Measurements from ENCODE around the gene POLR1B.
"Not testable (repeated sequence)": the region's sequence is repeated elsewhere in the genome, so short reads cannot be mapped to it uniquely, and the experiment has no call there.

Gene POLR1B

DNA sequence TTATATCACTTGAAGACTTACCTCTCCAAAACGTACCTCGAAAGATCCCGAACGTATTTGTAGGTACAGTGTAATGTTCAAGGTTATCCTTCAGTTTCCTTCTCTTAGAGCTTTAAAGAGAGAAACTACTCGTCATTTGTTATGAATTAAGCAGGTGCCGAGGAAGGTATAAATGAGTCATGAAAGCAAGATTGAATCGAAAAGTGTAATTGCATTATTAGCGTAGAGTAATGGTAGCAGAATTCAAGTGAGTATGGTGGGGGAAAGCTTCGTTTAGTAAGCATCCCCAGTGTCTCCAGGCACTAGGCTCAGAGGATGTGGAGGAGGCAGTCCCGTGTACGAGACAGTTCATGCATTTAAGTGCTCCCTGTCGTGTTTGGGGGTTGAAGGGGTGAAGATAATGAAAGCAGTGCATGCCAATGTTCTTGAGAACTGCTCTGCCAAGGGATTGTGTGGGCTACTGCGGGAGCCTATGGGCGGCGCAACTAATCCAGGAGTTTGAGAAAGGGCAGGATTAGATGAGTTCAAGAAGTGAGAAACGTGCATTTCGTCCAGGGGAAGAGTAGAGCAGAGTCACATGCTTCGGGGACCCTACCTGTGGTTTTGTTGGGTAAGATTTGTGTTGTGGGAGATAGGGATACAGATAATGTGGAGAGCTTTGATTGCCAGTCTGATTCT, 858 bp downstream of the POLR1B start:
- peaks cover 14% of the 10 kb centered on the region for H3K4me1 ChIP-seq (ENCODE audit: control insufficient read depth, insufficient read depth, low read length)
- H3K27me3 ChIP-seq (ENCODE audit: control insufficient read depth, insufficient read depth, low read length) = no peaks in the 10 kb centered on the region
- peak overlapping the region; percentile 97 for H3K4me3 ChIP-seq (ENCODE audit: low read length)
- H3K36me3 ChIP-seq (ENCODE audit: insufficient read depth, low read length) = peaks cover 14% of the 10 kb centered on the region
- H3K4me2 ChIP-seq (ENCODE audit: low read length) = peak overlapping the region; percentile 88
- peak overlapping the region; percentile 85 for H3K9ac ChIP-seq (ENCODE audit: low read depth, low read length)
- no peaks in the 10 kb centered on the region for H3K9me3 ChIP-seq (replicated peaks; ENCODE audit: low read length)

DNA sequence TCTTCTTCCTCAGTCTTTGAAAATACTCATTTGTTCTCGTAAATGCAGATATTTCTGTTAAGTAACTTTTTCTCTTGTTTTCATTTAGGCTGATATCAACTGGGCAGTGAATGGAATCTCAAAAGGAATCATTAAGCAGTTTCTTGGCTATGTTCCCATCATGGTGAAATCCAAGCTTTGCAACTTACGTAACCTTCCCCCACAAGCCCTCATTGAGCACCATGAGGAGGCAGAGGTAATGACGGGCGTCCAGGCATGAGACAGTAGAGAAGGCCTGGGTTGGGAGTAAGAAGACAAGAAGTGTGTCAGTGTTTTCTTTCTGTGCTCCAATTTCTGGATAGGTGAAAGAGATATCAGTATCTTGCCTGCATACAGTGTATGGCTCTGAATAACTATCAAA, 5.1 kb downstream of the POLR1B start:
- H3K4me3 ChIP-seq (ENCODE audit: low read length) = no peak overlapping the region

GRCh38 chr2:112548980-112549379, 6.7 kb downstream of the POLR1B start:
- no peak overlapping the region for H3K9ac ChIP-seq (ENCODE audit: low read depth, low read length)
- no peak overlapping the region for H3K4me3 ChIP-seq (ENCODE audit: low read length)
- no peaks in the 10 kb centered on the region for H3K27me3 ChIP-seq (ENCODE audit: control insufficient read depth, insufficient read depth, low read length)
- peaks cover 52% of the 10 kb centered on the region for H3K36me3 ChIP-seq (ENCODE audit: insufficient read depth, low read length)
- no peaks in the 10 kb centered on the region for H3K4me1 ChIP-seq (ENCODE audit: control insufficient read depth, insufficient read depth, low read length)
- no peak overlapping the region for H3K4me2 ChIP-seq (ENCODE audit: low read length)
- H3K9me3 ChIP-seq (replicated peaks; ENCODE audit: low read length) = no peaks in the 10 kb centered on the region

More for the DNA sequence above, 5.1 kb downstream of the POLR1B start:
- no peaks in the 10 kb centered on the region for H3K9me3 ChIP-seq (replicated peaks; ENCODE audit: low read length)
- H3K36me3 ChIP-seq (ENCODE audit: insufficient read depth, low read length) = peaks cover 37% of the 10 kb centered on the region
- no peak overlapping the region for H3K9ac ChIP-seq (ENCODE audit: low read depth, low read length)
- H3K4me1 ChIP-seq (ENCODE audit: control insufficient read depth, insufficient read depth, low read length) = peaks cover 9% of the 10 kb centered on the region
- H3K4me2 ChIP-seq (ENCODE audit: low read length) = no peak overlapping the region
- H3K27me3 ChIP-seq (ENCODE audit: control insufficient read depth, insufficient read depth, low read length) = no peaks in the 10 kb centered on the region

DNA sequence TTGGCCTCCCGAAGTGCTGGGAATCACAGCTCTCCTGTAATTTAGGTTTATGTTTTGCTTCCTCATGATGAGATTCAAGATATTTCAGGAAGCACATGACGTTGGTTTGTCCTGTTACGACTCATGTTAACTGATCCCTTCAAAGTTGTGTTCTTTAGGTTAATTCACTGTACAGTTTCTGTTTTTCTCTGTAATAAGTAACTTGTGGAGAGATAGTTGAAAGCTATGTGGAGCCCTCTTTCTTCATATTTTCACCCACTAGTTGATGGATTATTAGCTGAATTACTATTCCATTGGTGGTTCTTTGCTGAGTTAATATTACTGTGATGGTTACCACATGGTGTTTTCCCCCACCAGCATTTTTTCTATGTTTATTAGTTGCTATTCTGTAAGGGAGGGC, 23.8 kb downstream of the POLR1B start:
- H3K4me2 ChIP-seq (ENCODE audit: low read length) = no peak overlapping the region
- no peaks in the 10 kb centered on the region for H3K27me3 ChIP-seq (ENCODE audit: control insufficient read depth, insufficient read depth, low read length)
- H3K4me3 ChIP-seq (ENCODE audit: low read length) = no peak overlapping the region
- peaks cover 47% of the 10 kb centered on the region for H3K36me3 ChIP-seq (ENCODE audit: insufficient read depth, low read length)
- H3K9ac ChIP-seq (ENCODE audit: low read depth, low read length) = no peak overlapping the region
- H3K9me3 ChIP-seq (replicated peaks; ENCODE audit: low read length) = no peaks in the 10 kb centered on the region
- H3K4me1 ChIP-seq (ENCODE audit: control insufficient read depth, insufficient read depth, low read length) = no peaks in the 10 kb centered on the region

GRCh38 chr2:112566508-112566907, 24.2 kb downstream of the POLR1B start:
- not testable (repeated sequence) for H3K9ac ChIP-seq (ENCODE audit: low read depth, low read length); H3K9me3 ChIP-seq (replicated peaks; ENCODE audit: low read length); H3K27me3 ChIP-seq (ENCODE audit: control insufficient read depth, insufficient read depth, low read length); H3K4me1 ChIP-seq (ENCODE audit: control insufficient read depth, insufficient read depth, low read length); H3K4me3 ChIP-seq (ENCODE audit: low read length); H3K4me2 ChIP-seq (ENCODE audit: low read length)
- peaks cover 47% of the 10 kb centered on the region for H3K36me3 ChIP-seq (ENCODE audit: insufficient read depth, low read length)

- peaks cover 68% of the 10 kb centered on the region for H3K36me3 ChIP-seq (ENCODE audit: insufficient read depth, low read length)
- no peaks in the 10 kb centered on the region for H3K27me3 ChIP-seq (ENCODE audit: control insufficient read depth, insufficient read depth, low read length)
- no peaks in the 10 kb centered on the region for H3K4me1 ChIP-seq (ENCODE audit: control insufficient read depth, insufficient read depth, low read length)
Observed at GRCh38 chr2:112572005-112572404, 29.7 kb downstream of the POLR1B start.

GRCh38 chr2:112577756-112578155, 35.5 kb downstream of the POLR1B start:
- Histone ChIP-seq H3K9me3 (replicated peaks; ENCODE audit: low read length) (no peaks in the 10 kb centered on the region), H3K4me1 (ENCODE audit: control insufficient read depth, insufficient read depth, low read length) (peaks cover 17% of the 10 kb centered on the region)

More at GRCh38 chr2:112572005-112572404, 29.7 kb downstream of the POLR1B start:
- no peaks in the 10 kb centered on the region for H3K9me3 ChIP-seq (replicated peaks; ENCODE audit: low read length)
- H3K9ac ChIP-seq (ENCODE audit: low read depth, low read length) = no peak overlapping the region
- H3K4me3 ChIP-seq (ENCODE audit: low read length) = no peak overlapping the region
- H3K4me2 ChIP-seq (ENCODE audit: low read length) = no peak overlapping the region

GRCh38 chr2:112579241-112579640, 37.0 kb downstream of the POLR1B start:
- H3K4me3 ChIP-seq (ENCODE audit: low read length) = no peak overlapping the region
- no peak overlapping the region for H3K9ac ChIP-seq (ENCODE audit: low read depth, low read length)
- peaks cover 24% of the 10 kb centered on the region for H3K4me1 ChIP-seq (ENCODE audit: control insufficient read depth, insufficient read depth, low read length)
- H3K36me3 ChIP-seq (ENCODE audit: insufficient read depth, low read length) = peaks cover 19% of the 10 kb centered on the region
- no peak overlapping the region for H3K4me2 ChIP-seq (ENCODE audit: low read length)
- no peaks in the 10 kb centered on the region for H3K27me3 ChIP-seq (ENCODE audit: control insufficient read depth, insufficient read depth, low read length)
- H3K9me3 ChIP-seq (replicated peaks; ENCODE audit: low read length) = no peaks in the 10 kb centered on the region

More at GRCh38 chr2:112577756-112578155, 35.5 kb downstream of the POLR1B start:
- Histone ChIP-seq H3K27me3 (ENCODE audit: control insufficient read depth, insufficient read depth, low read length) (no peaks in the 10 kb centered on the region), H3K9ac (ENCODE audit: low read depth, low read length) (no peak overlapping the region), H3K4me2 (ENCODE audit: low read length) (no peak overlapping the region), H3K36me3 (ENCODE audit: insufficient read depth, low read length) (peaks cover 27% of the 10 kb centered on the region), H3K4me3 (ENCODE audit: low read length) (no peak overlapping the region)

- H3K4me3 ChIP-seq (ENCODE audit: low read length) = no peak overlapping the region
- no peak overlapping the region for H3K9ac ChIP-seq (ENCODE audit: low read depth, low read length)
- peaks cover 11% of the 10 kb centered on the region for H3K36me3 ChIP-seq (ENCODE audit: insufficient read depth, low read length)
- H3K27me3 ChIP-seq (ENCODE audit: control insufficient read depth, insufficient read depth, low read length) = no peaks in the 10 kb centered on the region
- peaks cover 27% of the 10 kb centered on the region for H3K4me1 ChIP-seq (ENCODE audit: control insufficient read depth, insufficient read depth, low read length)
- H3K4me2 ChIP-seq (ENCODE audit: low read length) = no peak overlapping the region
- no peaks in the 10 kb centered on the region for H3K9me3 ChIP-seq (replicated peaks; ENCODE audit: low read length)
Observed at GRCh38 chr2:112580084-112580483, 37.8 kb downstream of the POLR1B start.

GRCh38 chr2:112582314-112582746, 40.1 kb downstream of the POLR1B start:
- Histone ChIP-seq H3K36me3 (ENCODE audit: insufficient read depth, low read length) (no peaks in the 10 kb centered on the region), H3K4me1 (ENCODE audit: control insufficient read depth, insufficient read depth, low read length) (peaks cover 32% of the 10 kb centered on the region), H3K4me2 (ENCODE audit: low read length) (no peak overlapping the region), H3K27me3 (ENCODE audit: control insufficient read depth, insufficient read depth, low read length) (no peaks in the 10 kb centered on the region), H3K9ac (ENCODE audit: low read depth, low read length) (no peak overlapping the region), H3K9me3 (replicated peaks; ENCODE audit: low read length) (no peaks in the 10 kb centered on the region), H3K4me3 (ENCODE audit: low read length) (no peak overlapping the region)

GRCh38 chr2:112583497-112584133, 41.4 kb downstream of the POLR1B start:
- peak overlapping the region; percentile 98 for H3K4me2 ChIP-seq (ENCODE audit: low read length)
- peak overlapping the region; percentile 75 for H3K4me3 ChIP-seq (ENCODE audit: low read length)
- peak overlapping the region; percentile 96 for H3K9ac ChIP-seq (ENCODE audit: low read depth, low read length)
- H3K27me3 ChIP-seq (ENCODE audit: control insufficient read depth, insufficient read depth, low read length) = no peaks in the 10 kb centered on the region
- peaks cover 4% of the 10 kb centered on the region for H3K36me3 ChIP-seq (ENCODE audit: insufficient read depth, low read length)
- H3K4me1 ChIP-seq (ENCODE audit: control insufficient read depth, insufficient read depth, low read length) = peaks cover 32% of the 10 kb centered on the region
- no peaks in the 10 kb centered on the region for H3K9me3 ChIP-seq (replicated peaks; ENCODE audit: low read length)

All from skeletal muscle satellite cell (primary cell).